A549 (cell line): ENCODE measurements around the gene CIB4.

Experiments used
- CHD2 ChIP-seq: fragments of 150-350 bp; IDR thresholded peaks from 2 replicates; pipeline ENCODE4 v1.6.1; 2014; ENCODE audit warnings: low read length; ENCODE audit not compliant: partially characterized antibody
- EP300 ChIP-seq, 2 experiments: fragments of >200 bp; sonication (Bioruptor Twin); formaldehyde crosslinking; IDR thresholded peaks; 2 replicates in 1 of 2; 3 replicates in 1 of 2; pipeline ENCODE4 v1.6.1; 2016 to 2017
- ESRRA ChIP-seq: fragments of 150-350 bp; IDR thresholded peaks from 2 replicates; pipeline ENCODE4 v1.6.1; 2014; ENCODE audit warnings: mild to moderate bottlenecking, low read length, borderline replicate concordance
- HOXA7 ChIP-seq: fragments of 250-450 bp; sonication (Bioruptor Pico); IDR thresholded peaks from 2 replicates; pipeline ENCODE4 v1.5.0; 2020; ENCODE audit warnings: mild to moderate bottlenecking, moderate library complexity
- JUNB ChIP-seq: fragments of >200 bp; sonication (Bioruptor Twin); formaldehyde crosslinking; IDR thresholded peaks from 2 replicates; pipeline ENCODE4 v1.6.1; 2016
- MYC ChIP-seq: IDR thresholded peaks from 2 replicates; pipeline ENCODE4 v1.6.1; 2012; ENCODE audit warnings: mild to moderate bottlenecking, inconsistent platforms, low read length, improper control_type of control experiment, borderline replicate concordance
- TF ChIP-seq, protein P1 (sequence below): fragments of >200 bp; sonication (Bioruptor Twin); formaldehyde crosslinking; IDR thresholded peaks from 3 replicates; pipeline ENCODE4 v1.5.1; 2016

DNA sequence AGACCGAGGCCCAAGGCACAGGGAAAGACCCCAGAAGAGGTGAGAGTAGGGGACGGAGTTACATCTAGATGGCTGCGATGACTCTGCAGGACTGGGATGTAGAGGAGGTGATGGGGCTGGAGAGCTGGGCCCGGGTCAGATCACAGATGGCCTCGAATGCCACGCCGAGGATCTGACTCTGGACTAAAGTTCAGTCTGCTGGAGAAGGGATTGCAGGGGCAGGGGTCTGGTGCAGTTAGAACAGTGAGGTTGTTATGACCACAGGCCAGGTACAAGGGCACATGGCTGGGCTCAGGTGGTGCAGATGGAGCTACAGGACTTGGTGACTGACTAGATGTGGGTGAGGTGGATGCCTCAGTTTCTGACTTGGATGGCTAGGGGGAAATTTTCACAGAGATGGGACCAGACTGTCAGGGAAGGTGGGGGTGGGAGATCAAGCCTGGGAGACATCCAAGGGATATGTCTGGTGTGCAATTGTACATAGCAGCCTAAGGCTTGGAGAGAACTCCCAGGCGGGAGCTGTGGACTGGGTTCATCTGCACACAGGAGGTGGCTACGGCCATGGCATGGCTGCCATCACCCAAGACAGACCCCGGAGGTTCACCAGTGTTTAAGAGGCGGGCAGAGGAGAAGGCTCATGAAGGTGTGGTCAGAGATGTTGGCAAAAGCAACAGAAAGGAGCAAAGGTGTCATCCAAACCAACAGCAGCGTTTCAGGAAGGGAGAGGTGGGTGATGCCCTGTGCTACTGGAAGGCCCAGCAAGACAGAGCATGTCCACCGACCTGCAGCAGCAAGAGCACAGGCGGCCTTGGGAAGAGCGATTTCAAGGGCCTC, 66.9 kb downstream of the CIB4 start:
- TF ChIP-seq, protein P1, sequence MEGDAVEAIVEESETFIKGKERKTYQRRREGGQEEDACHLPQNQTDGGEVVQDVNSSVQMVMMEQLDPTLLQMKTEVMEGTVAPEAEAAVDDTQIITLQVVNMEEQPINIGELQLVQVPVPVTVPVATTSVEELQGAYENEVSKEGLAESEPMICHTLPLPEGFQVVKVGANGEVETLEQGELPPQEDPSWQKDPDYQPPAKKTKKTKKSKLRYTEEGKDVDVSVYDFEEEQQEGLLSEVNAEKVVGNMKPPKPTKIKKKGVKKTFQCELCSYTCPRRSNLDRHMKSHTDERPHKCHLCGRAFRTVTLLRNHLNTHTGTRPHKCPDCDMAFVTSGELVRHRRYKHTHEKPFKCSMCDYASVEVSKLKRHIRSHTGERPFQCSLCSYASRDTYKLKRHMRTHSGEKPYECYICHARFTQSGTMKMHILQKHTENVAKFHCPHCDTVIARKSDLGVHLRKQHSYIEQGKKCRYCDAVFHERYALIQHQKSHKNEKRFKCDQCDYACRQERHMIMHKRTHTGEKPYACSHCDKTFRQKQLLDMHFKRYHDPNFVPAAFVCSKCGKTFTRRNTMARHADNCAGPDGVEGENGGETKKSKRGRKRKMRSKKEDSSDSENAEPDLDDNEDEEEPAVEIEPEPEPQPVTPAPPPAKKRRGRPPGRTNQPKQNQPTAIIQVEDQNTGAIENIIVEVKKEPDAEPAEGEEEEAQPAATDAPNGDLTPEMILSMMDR, result no peak
- TF ChIP-seq JUNB, result no peak
- no peak for TF ChIP-seq CHD2
- no peak for TF ChIP-seq ESRRA
- TF ChIP-seq MYC, result no peak
- TF ChIP-seq EP300 (IDR thresholded peaks at IDR 0.05), result no peak
- no peak for TF ChIP-seq HOXA7 (CRISPR knock-in tag)
